Left colon (tissue), 2 donors: ENCODE results near the gene DNAH11. TPM values are rescaled to one million over a fixed set of nuclear protein-coding genes. Genes with fewer than 3 reads are reported as not detected.
A peak's percentile ranks its signal among the peaks of the same experiment; 100 is the strongest.
"Not testable (repeated sequence)": the region's sequence is repeated elsewhere in the genome, so short reads cannot be mapped to it uniquely, and the experiment has no call there.

Experiments used
- ATAC-seq: fragments of 200-7000 bp; cut with Tn5 transposase; one replicate; pipeline ENCODE4 v1.9.1; 2020; ENCODE audit warnings: mild to moderate bottlenecking, moderate library complexity
- DNase-seq, 2 donors: peaks; one replicate each; pipeline ENCODE4 v3.0.0-alpha.2; 2020
- intact Hi-C, 2 donors: fragments of 100-400 bp; cut with DNase I in 1 of 2; cut with micrococcal nuclease in 1 of 2; formaldehyde crosslinking; loops; one replicate each; pipeline versions ENCODE4 v1.11.2 to v1.14.0; 2022; cut with DNase I, micrococcal nuclease
- long read RNA-seq: library from polyadenylated mRNA; unstranded; transcript quantifications from one replicate; pipeline ENCODE4 v2.0.0, GENCODE V29; 2021
- total RNA-seq, 2 donors: library from RNA; stranded (reverse); fragmentation: NEBNext Ultra II Directional; extraction: Animal tissue kit (Norgen Biotek cat#: 25700); gene quantifications; one replicate each; pipeline ENCODE4 v1.2.1, GENCODE V29; 2021
- donor health status: DM: no; HTN: no; CAD: no.
- donor health status: DM: yes; HTN: yes; CAD: no.

DNAH11 gene
- under 1 TPM; 0.15 to 0.73 TPM for total RNA-seq
- long read RNA-seq, partial matches to known transcripts = 0 of 1 reads
- long read RNA-seq, other reads (novel, unspliced or antisense) = 1 of 1 reads

GRCh38 chr7:21542891-21543527, at the start of gene DNAH11:
DNAH11 (plus strand) TSS chr7:21543039; CDS start chr7:21543246, 207 bp downstream.
- intact Hi-C loops = no loop called here
- ATAC-seq = peak; percentile 84
- DNase-seq = peak in 1 of 2 donors; percentile 22

GRCh38 chr7:21495731-21496130, 47.1 kb upstream of the DNAH11 start:
- no peak for ATAC-seq
- intact Hi-C loops = no loop called here

GRCh38 chr7:21497072-21497471, 45.8 kb upstream of the DNAH11 start:
- no peak for DNase-seq
- ATAC-seq = no peak
- intact Hi-C loops = no loop called here

More at GRCh38 chr7:21495731-21496130, 47.1 kb upstream of the DNAH11 start:
- DNase-seq = no peak

GRCh38 chr7:21500117-21500832, 42.6 kb upstream of the DNAH11 start:
- DNase-seq (no peak), ATAC-seq (no peak)
- intact Hi-C loops = loop anchor here in 1 of 2 donors (10.0 kb wide), 1 partner anchor 245 kb away; no protein-coding TSS in a partner anchor

- intact Hi-C loops = loop anchor here in 1 of 2 donors (10.0 kb wide), 1 partner anchor 249 kb away; no protein-coding TSS in a partner anchor
These were observed 38.8 kb upstream of the DNAH11 start for GRCh38 chr7:21504021-21504420.

GRCh38 chr7:21507627-21508343, 35.1 kb upstream of the DNAH11 start:
- ATAC-seq (peak; percentile 78), DNase-seq (peak in 1 of 2 donors; percentile 59)
- intact Hi-C loops = loop anchor here in 1 of 2 donors (10.0 kb wide), 1 partner anchor 253 kb away; no protein-coding TSS in a partner anchor

More at GRCh38 chr7:21504021-21504420, 38.8 kb upstream of the DNAH11 start:
- no peak for ATAC-seq
- no peak for DNase-seq

- intact Hi-C loops = loop anchor here in 1 of 2 donors (10.0 kb wide), 1 partner anchor 254 kb away; no protein-coding TSS in a partner anchor
- ATAC-seq = no peak
- DNase-seq = no peak
These were observed 34.3 kb upstream of the DNAH11 start for GRCh38 chr7:21508538-21508937.

- no peak for ATAC-seq
- DNase-seq = no peak
- intact Hi-C loops = no loop called here
These were observed 28.8 kb upstream of the DNAH11 start for GRCh38 chr7:21514062-21514461.

GRCh38 chr7:21524680-21525079, 18.2 kb upstream of the DNAH11 start:
- DNase-seq (no peak), ATAC-seq (no peak)

GRCh38 chr7:21526007-21526406, 16.8 kb upstream of the DNAH11 start:
- intact Hi-C loops = no loop called here
- ATAC-seq (no peak), DNase-seq (no peak)

More at GRCh38 chr7:21524680-21525079, 18.2 kb upstream of the DNAH11 start:
- intact Hi-C loops = no loop called here

GRCh38 chr7:21526448-21526847, 16.4 kb upstream of the DNAH11 start:
- intact Hi-C loops = no loop called here
- ATAC-seq = no peak

GRCh38 chr7:21532485-21532884, 10.4 kb upstream of the DNAH11 start:
- ATAC-seq, DNase-seq, intact Hi-C loops: not testable (repeated sequence)

More at GRCh38 chr7:21526448-21526847, 16.4 kb upstream of the DNAH11 start:
- no peak for DNase-seq

- ATAC-seq, DNase-seq, intact Hi-C loops: not testable (repeated sequence)
These were observed 9.2 kb upstream of the DNAH11 start for GRCh38 chr7:21533646-21534045.

- ATAC-seq, intact Hi-C loops, DNase-seq: not testable (repeated sequence)
These were observed 6.3 kb upstream of the DNAH11 start for GRCh38 chr7:21536445-21537118.

- ATAC-seq (no peak), DNase-seq (no peak)
- intact Hi-C loops = no loop called here
These were observed 3.8 kb upstream of the DNAH11 start for GRCh38 chr7:21538936-21539495.

GRCh38 chr7:21543528-21544302, 876 bp downstream of the DNAH11 start:
- no peak for DNase-seq
- intact Hi-C loops = no loop called here
- no peak for ATAC-seq

GRCh38 chr7:21544303-21544656, 1.4 kb downstream of the DNAH11 start:
- intact Hi-C loops = no loop called here
- ATAC-seq = no peak

GRCh38 chr7:21544715-21545114, 1.9 kb downstream of the DNAH11 start:
- DNase-seq (no peak), ATAC-seq (no peak)
- intact Hi-C loops = no loop called here

More at GRCh38 chr7:21544303-21544656, 1.4 kb downstream of the DNAH11 start:
- DNase-seq = no peak
